ENCODE measurements around the gene MYO1H.
"Not testable (repeated sequence)": the region's sequence is repeated elsewhere in the genome, so short reads cannot be mapped to it uniquely, and the experiment has no call there.

Gene MYO1H

GRCh38 chr12:109460538-109460937 lies 112.8 kb downstream of the MYO1H start:
- intact Hi-C loops (cut with DNase I): no loop called here
- DNase-seq: no peak

- DNase-seq: peak in 9 of 42 donors; percentile 15 to 47 (median 31)
These were observed 113.5 kb downstream of the MYO1H start for GRCh38 chr12:109461049-109461845.

DNA sequence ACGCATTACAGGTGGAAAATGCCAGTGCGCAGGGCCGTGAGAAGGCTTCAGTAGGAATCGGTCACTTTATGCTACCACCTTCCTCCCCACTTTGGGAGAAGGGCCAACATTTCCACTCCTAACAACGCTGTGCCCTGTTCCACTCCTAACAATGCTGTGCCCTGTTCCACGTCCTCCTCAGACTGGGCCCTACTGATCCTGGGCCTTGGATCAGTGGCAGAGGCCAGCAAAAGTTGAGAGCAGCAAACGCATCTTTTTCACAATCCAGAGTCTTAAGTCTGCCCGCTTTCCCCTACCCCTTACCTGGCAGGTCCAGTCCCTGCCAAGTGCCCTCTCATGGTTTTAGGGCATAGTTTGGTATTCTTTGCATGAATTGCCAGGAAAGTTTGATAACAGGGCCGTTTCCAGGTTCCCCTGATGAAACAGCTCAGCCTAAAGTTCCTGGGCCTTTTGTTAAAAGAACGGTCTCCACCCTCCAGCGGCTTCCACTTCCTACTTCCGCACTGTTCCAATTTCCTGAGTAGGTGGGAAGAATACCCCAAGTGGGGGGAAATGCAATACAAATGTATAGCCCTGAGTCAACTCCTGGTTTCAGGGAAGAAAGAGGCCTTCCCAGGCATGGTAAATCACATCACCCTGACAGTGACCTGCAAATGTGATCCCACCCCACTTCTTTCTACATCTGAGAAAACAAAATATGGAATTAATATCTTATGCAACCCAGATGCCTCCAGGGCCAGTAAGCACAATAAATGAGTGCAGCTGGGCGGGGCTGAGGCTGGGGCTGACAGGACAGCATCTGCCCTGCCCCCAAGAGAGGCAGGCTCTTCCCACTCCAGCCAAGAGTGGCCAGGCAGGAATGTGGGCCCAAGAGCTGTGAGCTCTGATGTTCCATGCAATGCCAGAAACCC lies 114.4 kb downstream of the MYO1H start:
- peak in 23 of 42 donors; percentile 10 to 75 (median 56) for DNase-seq
- intact Hi-C loops (cut with DNase I): no loop called here

More at GRCh38 chr12:109461049-109461845, 113.5 kb downstream of the MYO1H start:
- intact Hi-C loops (cut with DNase I): no loop called here

DNA sequence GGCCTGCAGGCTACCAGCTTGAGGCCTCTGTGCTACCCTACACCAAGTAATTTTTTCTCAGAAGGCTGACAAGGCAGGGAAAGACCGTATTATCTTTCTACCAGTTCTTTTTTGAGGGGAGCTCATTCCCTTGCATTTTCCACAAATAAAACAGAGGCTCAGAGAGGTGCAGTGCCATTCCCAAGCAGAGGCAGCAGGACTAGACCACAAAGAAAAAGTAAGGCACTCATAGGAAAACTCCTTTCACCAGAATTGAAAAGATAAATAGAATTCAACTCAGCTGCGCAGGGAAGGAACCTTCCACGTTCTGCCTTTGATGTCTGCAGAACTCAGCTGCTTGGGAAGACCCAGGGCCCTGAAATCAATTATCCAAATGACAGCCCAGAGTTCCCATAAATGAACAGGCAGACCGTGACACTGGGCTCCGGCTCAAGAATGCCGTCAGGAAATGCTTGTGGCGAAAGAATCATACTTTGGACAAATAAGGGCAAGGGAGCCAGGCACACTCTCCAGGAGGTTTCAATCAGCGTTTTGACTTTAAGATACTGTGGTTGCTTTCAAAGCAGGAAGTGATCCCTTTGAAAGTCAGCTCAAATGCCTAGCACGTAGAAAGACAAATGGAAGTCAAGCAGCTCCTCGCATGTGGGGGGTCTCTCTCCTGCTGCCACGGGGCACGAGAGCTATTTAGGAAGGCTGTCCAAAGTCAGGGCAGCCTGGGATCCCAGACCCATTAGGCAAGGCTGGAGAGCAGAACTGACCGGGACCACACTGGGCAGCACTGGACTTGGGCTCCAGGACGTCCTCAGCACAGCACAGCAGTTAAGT lies 115.4 kb downstream of the MYO1H start:
- intact Hi-C loops (cut with DNase I): no loop called here
- DNase-seq: peak in 3 of 42 donors; percentile 23 to 29 (median 26)

DNA sequence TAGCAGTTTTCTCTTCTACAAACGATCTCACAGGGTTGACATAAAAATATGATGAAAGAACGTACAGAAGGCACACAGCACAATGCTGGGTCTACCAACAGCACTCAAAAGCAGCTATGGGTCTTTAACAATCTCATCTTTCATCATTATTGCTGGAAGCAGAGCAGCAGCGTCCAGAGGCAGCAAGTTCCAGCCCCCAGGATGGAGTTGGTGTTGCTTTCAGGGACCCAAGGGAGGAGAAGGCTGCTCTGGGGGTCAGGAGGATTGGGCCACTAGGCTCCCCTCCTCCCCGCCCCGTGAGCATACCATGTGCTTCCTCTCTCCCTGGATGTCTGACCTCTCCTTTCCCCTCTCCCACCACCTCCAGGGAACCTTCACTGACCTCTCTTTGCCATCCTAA lies 116.1 kb downstream of the MYO1H start:
- intact Hi-C loops (cut with DNase I): no loop called here
- no peak for DNase-seq

- DNase-seq: no peak
- intact Hi-C loops (cut with DNase I): no loop called here
These were observed 117.1 kb downstream of the MYO1H start for GRCh38 chr12:109464642-109465351.

GRCh38 chr12:109466305-109466704 lies 118.6 kb downstream of the MYO1H start:
- DNase-seq: no peak
- intact Hi-C loops (cut with DNase I): no loop called here

DNA sequence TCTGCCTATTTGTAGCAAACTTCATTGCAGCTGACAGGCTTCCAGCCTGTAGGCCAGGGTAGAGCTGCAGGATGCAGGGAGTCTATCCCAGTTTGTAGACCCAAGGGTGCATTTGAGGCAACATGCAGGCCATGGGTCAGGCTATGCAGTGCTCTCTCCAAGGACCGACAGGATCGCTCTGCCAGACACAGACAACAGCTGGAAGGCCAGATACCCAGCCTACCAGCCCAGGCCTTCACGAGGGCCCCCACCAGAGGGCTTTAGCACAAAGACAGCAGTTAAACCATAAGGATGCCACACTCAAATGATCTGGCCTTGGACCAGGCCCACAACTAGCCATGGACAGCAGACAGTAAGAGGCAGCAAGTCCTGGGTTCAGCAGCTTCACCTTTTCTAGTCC lies 119.1 kb downstream of the MYO1H start:
- no peak for DNase-seq
- intact Hi-C loops (cut with DNase I): no loop called here

- intact Hi-C loops (cut with DNase I): no loop called here
- DNase-seq: peak in 19 of 42 donors; percentile 15 to 72 (median 39)
These were observed 120.4 kb downstream of the MYO1H start for GRCh38 chr12:109467978-109468676.

DNA sequence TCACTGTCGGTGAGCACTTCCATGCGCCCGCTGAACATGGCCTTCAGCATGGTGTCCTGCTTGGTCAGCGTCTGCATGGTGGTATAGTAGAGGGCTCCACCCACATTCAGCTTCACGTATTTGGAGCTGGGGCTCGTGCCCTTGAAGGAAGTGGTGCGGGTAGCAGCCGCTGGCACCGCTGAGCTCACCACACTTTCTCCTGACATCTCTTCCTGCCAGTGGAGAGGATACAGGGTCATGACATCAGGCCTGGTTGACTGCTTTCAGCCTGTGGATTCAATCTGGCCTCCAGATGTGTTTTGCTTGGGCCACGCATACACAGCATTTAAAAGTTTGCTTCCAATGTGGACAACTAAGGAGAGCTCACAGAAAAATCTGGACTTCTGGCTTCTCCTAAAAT lies 121.8 kb downstream of the MYO1H start:
- DNase-seq: no peak
- intact Hi-C loops (cut with DNase I): no loop called here

- DNase-seq: no peak
- intact Hi-C loops (cut with DNase I): no loop called here
These were observed 125.3 kb downstream of the MYO1H start for GRCh38 chr12:109473006-109473405.

GRCh38 chr12:109473526-109474270 lies 126.0 kb downstream of the MYO1H start:
- intact Hi-C loops (cut with DNase I); DNase-seq: not testable (repeated sequence)

GRCh38 chr12:109475121-109475520 lies 127.4 kb downstream of the MYO1H start:
- intact Hi-C loops (cut with DNase I): no loop called here
- no peak for DNase-seq

DNA sequence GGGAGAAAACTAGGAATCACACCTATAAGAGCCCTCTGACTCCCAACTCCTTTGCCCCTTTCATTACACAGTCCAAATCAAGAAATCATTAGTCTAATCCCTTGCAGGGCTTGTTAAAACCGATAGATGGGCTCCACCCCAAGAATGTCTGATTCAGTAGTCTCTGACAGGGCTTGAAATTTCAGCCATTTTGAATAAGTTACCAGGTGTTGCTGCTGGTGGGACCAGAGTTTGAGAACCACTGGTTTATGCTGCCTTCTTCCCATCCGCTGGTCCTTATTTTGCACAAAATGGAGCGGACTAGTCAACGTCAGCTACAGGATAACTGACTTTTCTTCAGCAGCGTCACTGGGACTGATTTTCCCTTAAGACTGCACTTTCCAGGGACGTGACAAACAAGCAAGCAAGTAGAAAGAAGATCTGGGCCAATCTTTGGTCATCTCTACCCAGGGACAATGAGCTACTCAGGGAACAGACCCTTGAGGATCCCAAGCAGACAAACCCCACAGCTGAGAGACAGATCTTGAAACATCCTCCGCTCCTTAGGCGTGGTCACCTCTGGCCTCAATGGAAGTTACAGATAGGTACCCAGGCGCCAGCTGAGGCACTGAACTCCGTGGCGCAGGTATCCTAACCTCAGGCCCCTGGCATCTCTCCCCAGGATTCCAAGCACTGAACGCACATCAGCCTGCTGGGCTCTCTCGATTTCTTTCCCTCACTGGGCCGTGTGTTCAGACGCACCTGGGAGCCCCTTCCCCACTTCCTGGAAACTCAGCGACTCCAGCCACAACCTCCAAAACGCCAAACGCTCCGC lies 128.5 kb downstream of the MYO1H start:
- intact Hi-C loops (cut with DNase I): no loop called here
- DNase-seq: no peak

DNA sequence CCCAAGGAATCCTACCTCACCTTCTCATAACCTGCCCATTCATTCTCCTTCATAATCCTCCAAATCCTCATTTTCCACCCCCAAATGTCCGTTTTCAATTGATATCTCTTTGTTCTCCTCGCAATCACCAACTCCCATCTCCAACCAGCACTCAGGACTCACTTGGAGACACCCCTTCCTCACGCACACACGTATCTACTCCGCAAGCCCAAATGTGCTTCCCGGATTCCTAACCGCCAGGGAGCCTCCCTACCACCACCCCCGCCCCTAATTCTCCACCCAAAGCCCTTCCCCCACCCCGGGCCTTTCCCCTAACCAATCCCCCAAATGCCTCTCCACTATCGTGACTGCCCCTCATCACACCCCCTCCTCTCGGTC lies 129.1 kb downstream of the MYO1H start:
- intact Hi-C loops (cut with DNase I): no loop called here
- peak in 2 of 42 donors; percentile 12 to 91 for DNase-seq

DNA sequence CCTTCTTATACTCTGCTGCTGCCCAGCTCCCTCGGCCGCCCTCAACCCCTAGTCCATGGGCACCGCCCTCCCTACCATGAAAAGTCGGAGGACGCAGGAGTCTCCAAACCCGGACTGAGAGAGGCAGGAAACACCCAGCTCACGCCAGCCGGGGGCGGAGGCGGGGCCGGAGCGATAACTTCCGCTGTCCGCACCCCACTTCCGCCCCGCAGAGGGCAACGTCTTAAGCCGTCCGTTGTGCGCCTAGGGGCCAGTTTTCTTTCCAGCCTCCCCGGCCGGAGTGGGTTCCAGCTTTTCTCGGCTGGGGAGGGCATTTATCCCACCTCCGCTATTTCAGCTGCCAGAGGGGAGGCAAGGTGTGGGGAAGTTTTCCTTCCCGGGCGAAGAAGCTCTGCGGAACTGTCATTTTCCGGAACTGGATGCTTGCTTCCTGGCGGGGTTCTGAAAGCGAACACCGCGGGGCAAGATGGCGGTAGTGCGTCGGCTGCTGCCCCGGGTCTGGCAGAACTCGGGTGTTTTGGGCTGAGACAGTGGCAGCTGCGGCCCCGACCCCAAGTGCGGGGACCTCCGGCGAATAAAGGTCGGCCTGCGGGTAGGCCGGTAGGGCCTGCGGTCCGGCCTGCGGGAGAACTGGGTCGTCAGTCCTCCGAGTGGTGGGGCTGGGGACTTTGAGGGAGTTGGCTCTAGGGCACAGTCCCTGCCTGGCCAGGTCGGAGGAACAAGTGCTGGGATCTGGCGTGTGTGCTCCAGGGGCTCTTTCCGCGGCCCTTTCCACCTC lies 129.7 kb downstream of the MYO1H start, which contains the start of the genes KCTD10 and UBE3B:
Gene KCTD10 (minus strand): TSS at position 116 of the 778 bp plus-strand sequence. CDS start 38 bp downstream, at position 78.
Gene UBE3B (plus strand): TSS at position 450 of the 778 bp plus-strand sequence. CDS start 5,918 bp downstream, outside the sequence.
- peak; percentile 54 to 94 (median 86) for DNase-seq
- intact Hi-C loops (cut with DNase I): no loop called here

Measured in head of caudate nucleus (tissue), 42 donors.